GM21447 (cell line): ENCODE measurements around the gene TSKS.
"Not testable (repeated sequence)": the region's sequence is repeated elsewhere in the genome, so short reads cannot be mapped to it uniquely, and the experiment has no call there.

Experiments used
- ATAC-seq: cut with Tn5 transposase; IDR thresholded peaks from one replicate; pipeline ENCODE4 v1.9.1; 2021; ENCODE audit not compliant: unreplicated experiment

Gene TSKS

DNA sequence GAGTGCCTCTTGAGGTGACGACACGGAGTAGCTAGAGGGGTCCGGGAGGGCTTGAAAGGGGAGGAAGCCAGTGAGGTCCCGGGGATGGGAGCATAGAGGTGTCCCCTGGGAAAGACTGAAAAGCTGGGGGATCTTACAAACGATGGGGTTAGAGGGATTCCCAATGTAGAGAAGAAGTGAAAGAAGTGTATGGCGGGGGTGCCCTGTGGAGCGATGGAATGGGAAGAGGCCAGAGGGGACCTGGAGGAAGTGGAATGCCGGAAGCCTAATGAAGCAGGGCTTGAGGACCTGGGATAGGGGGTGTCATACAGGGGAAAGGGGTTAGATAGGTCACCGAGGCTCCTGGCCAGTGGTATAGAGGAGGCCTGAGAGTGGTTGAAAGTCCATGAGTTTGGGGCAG lies 4.3 kb upstream of the TSKS start:
- no peak for ATAC-seq

- no peak for ATAC-seq
Observed at GRCh38 chr19:49766930-49767299, 3.8 kb upstream of the TSKS start, which contains the start of gene AP2A1. TSS of gene AP2A1 (plus strand) at chr19:49767001. CDS start at chr19:49767134, 133 bp downstream.

GRCh38 chr19:49766007-49766929 lies 3.2 kb upstream of the TSKS start:
- peak; percentile 92 for ATAC-seq

DNA sequence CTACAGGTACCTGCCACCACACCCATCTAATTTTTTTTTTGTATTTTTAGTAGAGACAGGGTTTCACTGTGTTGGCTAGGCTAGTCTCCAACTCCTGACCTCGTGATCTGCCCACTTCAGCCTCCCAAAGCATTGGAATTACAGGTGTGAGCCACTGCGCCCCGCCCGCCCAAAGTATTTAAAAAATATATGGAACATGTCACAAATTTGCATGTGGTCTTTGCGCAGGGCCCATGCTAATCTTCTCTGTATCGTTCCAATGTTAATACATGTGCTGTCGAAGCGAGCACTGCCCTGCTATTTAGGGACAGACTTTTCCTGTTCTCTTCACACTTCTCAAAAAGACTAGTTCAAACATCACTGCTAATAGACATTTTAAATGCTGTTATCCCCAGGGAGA lies 1.2 kb upstream of the TSKS start:
- no peak for ATAC-seq

- ATAC-seq, result no peak
Observed at GRCh38 chr19:49761625-49762311, 1.3 kb downstream of the TSKS start.

DNA sequence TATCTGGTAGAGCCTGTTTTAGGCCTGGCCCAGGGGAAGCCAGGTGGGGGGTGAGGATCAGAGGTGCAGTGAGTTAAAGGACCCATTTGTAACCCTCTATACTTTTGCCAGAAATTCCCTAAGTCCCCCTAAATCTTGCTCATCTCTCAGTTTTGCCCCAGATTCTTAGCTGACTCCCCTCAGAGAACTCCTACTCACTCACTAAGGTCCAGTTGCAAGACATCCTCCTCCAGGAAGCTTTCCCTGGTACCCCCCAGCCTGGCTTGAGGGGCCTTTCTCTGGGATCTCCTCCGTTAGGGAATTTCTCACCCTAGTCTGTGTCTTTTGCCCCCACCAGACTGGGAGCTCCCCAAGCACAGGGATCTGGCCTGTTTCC lies 1.9 kb downstream of the TSKS start:
- ATAC-seq, result no peak

DNA sequence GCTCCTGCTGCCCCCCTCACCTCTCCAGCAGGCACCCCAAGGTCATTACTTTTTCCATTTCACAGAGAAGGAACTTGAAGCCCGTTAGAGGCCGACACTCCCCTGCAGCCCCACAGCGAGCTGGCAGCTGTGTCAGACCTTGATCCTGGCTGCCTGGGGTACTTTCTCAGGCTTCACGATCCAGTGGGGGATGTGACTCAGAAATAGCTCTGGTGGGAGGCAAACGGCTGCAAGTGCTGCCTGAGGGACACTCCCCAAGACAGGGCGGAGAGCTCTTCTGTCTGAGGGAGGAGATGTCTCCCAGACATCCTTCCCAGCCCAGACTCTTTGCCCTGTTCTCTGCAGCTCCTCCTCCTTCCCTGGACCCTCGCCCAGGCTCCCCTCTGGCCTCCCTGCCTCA lies 4.8 kb downstream of the TSKS start:
- ATAC-seq, result no peak

DNA sequence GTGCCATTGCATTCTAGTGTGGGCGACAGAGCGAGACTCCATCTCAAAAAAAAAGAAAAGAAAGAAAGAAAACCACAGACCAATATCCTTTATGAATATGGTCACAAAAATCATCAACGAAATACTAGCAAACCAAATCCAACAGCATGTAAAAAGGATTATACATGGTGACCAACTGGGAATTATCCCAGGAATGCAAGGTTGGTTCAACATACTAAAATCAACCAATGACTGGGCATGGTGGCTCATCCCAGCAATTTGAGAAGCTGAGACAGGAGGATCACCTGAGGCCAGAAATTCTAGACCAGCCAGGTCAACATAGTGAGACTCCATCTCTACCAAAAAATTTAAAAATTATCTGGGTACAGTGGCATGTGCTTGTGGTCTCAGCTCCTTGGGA lies 7.2 kb downstream of the TSKS start:
- no peak for ATAC-seq

GRCh38 chr19:49752701-49753100 lies 10.4 kb downstream of the TSKS start:
- no peak for ATAC-seq

DNA sequence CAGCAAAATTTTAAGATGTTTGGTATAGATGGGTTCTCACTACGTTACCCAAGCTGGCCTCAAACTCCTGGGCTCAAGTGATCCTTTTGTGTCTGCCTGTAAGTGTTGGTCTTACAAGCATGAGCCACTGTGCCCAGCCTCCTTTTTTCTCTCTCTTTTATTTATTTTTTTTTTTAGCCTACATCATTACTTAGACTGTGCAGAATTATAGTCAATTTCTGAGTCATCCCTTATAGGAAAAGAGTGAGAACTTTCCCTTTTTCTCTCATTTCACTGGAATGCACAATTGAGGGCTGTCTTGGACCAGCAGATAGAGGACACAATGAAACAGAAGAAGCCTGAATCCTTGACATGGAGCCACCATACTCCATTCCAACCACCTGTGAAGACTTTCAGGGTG lies 13.3 kb downstream of the TSKS start:
- no peak for ATAC-seq

GRCh38 chr19:49749055-49749716 lies 13.9 kb downstream of the TSKS start:
- ATAC-seq, result no peak

- no peak for ATAC-seq
Observed at GRCh38 chr19:49746206-49746958, 16.7 kb downstream of the TSKS start.

DNA sequence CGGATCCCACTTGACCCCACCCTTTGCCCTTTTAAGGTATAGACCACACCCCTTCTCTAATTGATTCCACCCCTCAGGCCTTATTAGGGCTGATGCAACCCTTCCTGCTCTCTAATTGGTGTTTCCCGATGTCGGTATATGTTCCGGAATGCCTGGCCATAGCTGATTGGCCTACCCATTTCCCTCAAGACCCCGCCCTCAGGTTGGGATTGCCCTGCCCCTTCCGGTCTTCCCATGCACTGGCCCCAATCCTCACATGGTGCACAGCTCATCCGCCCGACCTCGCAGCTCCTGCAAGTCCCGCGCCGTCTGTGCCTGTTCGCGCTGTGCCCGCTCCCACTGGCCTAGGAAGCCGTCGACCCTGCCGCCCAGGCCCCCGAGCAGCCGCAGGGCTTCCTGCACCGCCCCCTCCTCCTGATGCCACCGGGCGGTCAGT lies 18.1 kb downstream of the TSKS start:
- no peak for ATAC-seq

- ATAC-seq, result no peak
Observed at GRCh38 chr19:49741210-49741844, 21.8 kb downstream of the TSKS start.

DNA sequence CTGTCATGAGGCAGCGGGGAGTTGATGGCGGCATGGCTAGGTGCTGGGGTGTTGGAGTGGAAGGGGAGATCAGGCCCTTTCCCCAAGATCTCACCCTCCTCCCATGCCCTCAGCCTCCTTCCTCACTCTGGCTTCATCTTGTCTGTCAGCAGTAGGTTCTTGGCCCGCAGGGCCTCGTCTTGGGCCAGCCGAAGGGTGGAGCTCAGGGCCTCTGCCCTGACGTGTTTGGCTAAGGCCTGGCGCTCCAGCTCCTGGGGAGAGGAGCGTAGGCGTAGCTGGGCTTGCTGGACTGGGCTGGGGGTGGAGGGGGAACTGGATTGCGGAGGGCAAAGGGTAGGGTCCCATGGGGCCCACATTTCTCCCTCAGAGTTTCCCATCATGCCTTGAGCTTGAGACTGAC lies 23.2 kb downstream of the TSKS start:
- no peak for ATAC-seq

DNA sequence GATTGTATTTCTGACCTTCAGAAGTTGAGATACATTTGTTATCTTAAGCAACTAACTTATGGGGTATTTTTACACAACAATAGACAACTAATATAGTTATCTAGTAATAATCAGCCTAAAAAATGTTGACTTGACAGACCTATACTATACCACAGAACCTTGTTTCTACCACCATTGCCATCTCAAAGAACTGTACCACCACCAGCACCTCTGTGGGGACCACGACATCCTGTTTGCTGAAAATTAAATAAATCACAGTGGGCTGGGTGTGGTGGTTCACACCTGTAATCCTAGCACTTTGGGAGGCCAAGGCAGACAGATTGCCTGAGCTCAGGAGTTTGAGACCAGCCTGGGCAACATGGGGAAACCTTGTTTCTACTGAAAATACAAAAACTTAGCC lies 24.0 kb downstream of the TSKS start:
- no peak for ATAC-seq

- ATAC-seq, result no peak
Observed at GRCh38 chr19:49738268-49738667, 24.8 kb downstream of the TSKS start.

- no peak for ATAC-seq
Observed at GRCh38 chr19:49730166-49730565, 32.9 kb downstream of the TSKS start.

DNA sequence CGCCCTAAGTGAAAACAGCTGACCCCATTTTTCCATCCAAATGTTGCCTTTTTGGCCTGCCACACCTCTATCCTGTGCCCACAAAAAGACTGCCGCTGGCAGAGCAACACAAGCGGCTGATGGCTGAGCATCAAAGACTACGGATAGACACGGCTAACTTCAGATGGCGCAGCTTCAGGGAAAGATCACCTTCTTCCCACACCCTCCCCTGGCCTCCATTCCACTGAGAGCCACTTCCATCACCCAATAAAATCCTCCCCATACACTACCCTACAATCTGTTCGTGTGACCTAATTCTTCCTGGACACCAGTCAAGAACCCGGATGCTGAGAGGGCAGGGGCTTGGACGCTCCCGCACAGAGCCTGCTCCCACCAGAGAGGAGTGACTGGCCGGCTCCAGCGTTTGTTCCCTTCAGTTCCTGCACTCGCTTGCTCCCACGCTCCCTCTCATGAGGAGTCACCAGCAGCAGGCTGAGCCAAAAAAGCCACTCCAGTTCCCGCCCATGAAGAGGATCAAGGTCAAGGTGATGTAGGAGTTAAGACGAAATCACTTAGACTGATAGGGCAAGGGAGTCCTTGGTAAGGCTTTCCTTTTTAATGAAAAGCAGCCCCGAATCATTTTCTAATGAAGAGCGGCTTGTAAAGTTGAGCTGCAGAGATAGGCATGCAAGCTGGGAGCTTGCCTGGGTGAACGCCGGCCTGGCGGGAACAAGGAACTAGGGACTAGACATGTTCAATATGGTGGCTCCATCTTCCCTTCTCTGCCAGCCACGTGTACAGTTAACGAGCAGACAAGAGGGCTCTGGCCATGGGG lies 35.7 kb downstream of the TSKS start:
- ATAC-seq, result no peak

GRCh38 chr19:49719420-49719819 lies 43.7 kb downstream of the TSKS start:
- not testable (repeated sequence) for ATAC-seq
